ENCODE results near the gene SHE. TPM values are rescaled to one million over a fixed set of nuclear protein-coding genes. Genes with fewer than 3 reads are reported as not detected.

Gene SHE
- total and polyA plus RNA-seq, 2 of the 8 experiments (the other 6 are each of a cell fraction or from before 2014, with no cell fraction given), result 0.44 to 0.45 TPM

DNA sequence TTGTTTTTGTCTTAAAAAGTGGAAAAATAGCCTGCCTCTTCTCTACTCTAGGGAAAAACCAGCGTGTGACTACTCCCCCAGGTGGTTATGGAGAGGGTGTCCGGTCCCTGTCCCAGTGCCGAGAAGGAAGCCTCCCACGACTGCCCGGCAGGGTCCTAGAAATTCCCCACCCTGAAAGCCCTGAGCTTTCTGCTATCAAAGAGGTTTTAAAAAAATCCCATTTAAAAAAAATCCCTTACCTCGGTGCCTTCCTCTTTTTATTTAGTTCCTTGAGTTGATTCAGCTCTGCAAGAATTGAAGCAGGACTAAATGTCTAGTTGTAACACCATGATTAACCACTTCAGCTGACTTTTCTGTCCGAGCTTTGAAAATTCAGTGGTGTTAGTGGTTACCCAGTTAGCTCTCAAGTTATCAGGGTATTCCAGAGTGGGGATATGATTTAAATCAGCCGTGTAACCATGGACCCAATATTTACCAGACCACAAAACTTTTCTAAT, 35.2 kb downstream of the SHE start:
- Histone ChIP-seq H3K4me3 (ENCODE audit: extremely low read depth in 1 of 4, insufficient read depth in 2 of 4, low read depth in 3 of 4, low read length in 4 of 4) (no peak overlapping the region), H4K91ac (replicated peaks; ENCODE audit: insufficient read length, low read length) (no peak overlapping the region), H3K4me2 (ENCODE audit: insufficient read depth in 1 of 2, low read depth in 2 of 2, low read length in 2 of 2) (no peak overlapping the region), H3K18ac (ENCODE audit: extremely low read depth, low read length) (no peak overlapping the region), H2BK12ac (ENCODE audit: low read depth, low read length) (no peak overlapping the region), H3K79me2 (ENCODE audit: control insufficient read depth in 1 of 2, insufficient read depth in 2 of 2, low read length in 2 of 2) (no peaks in the 10 kb centered on the region), H3K27ac (ENCODE audit: low read depth, low read length) (no peak overlapping the region), H2AFZ (ENCODE audit: low read length) (no peak overlapping the region), H2BK120ac (replicated peaks; ENCODE audit: low read depth, low read length) (no peak overlapping the region), H3K79me1 (ENCODE audit: low read depth, low read length) (no peaks in the 10 kb centered on the region), H3K9me3 (ENCODE audit: insufficient read depth in 2 of 2, low read depth in 1 of 2, low read length in 1 of 2) (no peaks in the 10 kb centered on the region), H3K9ac (replicated peaks in 1 of 4; ENCODE audit: extremely low read depth in 1 of 4, low read depth in 3 of 4, low read length in 3 of 4) (no peak overlapping the region), H2BK15ac (ENCODE audit: low read length) (no peak overlapping the region), H2BK5ac (ENCODE audit: low read depth, low read length) (no peak overlapping the region), H4K5ac (ENCODE audit: insufficient read length, low read depth, low read length) (no peak overlapping the region), H3K56ac (replicated peaks; ENCODE audit: insufficient read length, low read depth, low read length) (no peak overlapping the region), H3K4me1 (replicated peaks in 1 of 4; ENCODE audit: control insufficient read depth in 3 of 4, insufficient read depth in 4 of 4, low read length in 3 of 4) (peaks cover 0 to 4% (median 2%) of the 10 kb centered on the region in 4 experiments; a peak in 4 of 7 replicates), H3K23ac (ENCODE audit: insufficient read length) (no peak overlapping the region), H4K20me1 (replicated peaks in 1 of 2; ENCODE audit: control insufficient read depth in 1 of 2, insufficient read depth in 2 of 2, low read length in 2 of 2) (no peaks in the 10 kb centered on the region), H3K36me3 (ENCODE audit: control insufficient read depth in 2 of 4, insufficient read depth in 4 of 4, low read length in 3 of 4) (no peaks in the 10 kb centered on the region), H2BK20ac (ENCODE audit: low read length) (no peak overlapping the region), H2AK5ac (ENCODE audit: low read depth, low read length) (no peak overlapping the region), H4K8ac (ENCODE audit: extremely low read depth, insufficient read depth, low read length) (no peak overlapping the region), H3K27me3 (replicated peaks in 1 of 4; ENCODE audit: control insufficient read depth in 3 of 4, extremely low read depth in 1 of 4, insufficient read depth in 3 of 4, low read length in 3 of 4) (no peaks in the 10 kb centered on the region), H3K23me2 (ENCODE audit: low read depth, low read length) (no peaks in the 10 kb centered on the region), H3K14ac (ENCODE audit: insufficient read length) (no peak overlapping the region), H3K4ac (replicated peaks; ENCODE audit: insufficient read length, low read depth, low read length) (no peak overlapping the region)
- no peak for DNase-seq (ENCODE audit: low read depth in 1 of 2, low spot score in 2 of 2)
- WGBS, 2 experiments (ENCODE audit: extremely low coverage in 1 of 2, insufficient coverage in 1 of 2, insufficient read length in 1 of 2, insufficient replicate concordance in 2 of 2, low coverage in 1 of 2, low lambda C conversion rate in 2 of 2, missing lambda C conversion rate in 1 of 2), result 70% methylated on average over 8 of the region's 8 CpGs; no CpG with 5 or more reads in 1 of the 2 experiments
- CTCF ChIA-PET (ENCODE audit: partially characterized antibody), result interaction anchor here (0.6 to 4.8 kb wide), 7 partner anchors 13 to 79 kb away, joined by 3 to 30 read pairs (median 4); no protein-coding TSS in a partner anchor
- FAIRE-seq, result no peak
- POLR2A ChIA-PET (ENCODE audit: partially characterized antibody), result interaction anchor here (0.6 kb wide), 1 partner anchor 535 kb away, joined by 3 read pairs; no protein-coding TSS in a partner anchor
- TF ChIP-seq GTF2F1 (IDR thresholded peaks at IDR 0.05; ENCODE audit: borderline replicate concordance, low read depth, low read length), result no peak
- TF ChIP-seq RBBP5 (IDR thresholded peaks at IDR 0.05; ENCODE audit: borderline replicate concordance, low read depth, low read length), result no peak
- peak; percentile 17 to 44; a peak in 3 of 4 replicates for TF ChIP-seq RAD21 (IDR thresholded peaks at IDR 0.05 in 1 of 2, conservative IDR thresholded peaks at IDR 0.05 in 1 of 2; ENCODE audit: low read depth in 2 of 2, low read length in 2 of 2)
- TF ChIP-seq, protein P1, sequence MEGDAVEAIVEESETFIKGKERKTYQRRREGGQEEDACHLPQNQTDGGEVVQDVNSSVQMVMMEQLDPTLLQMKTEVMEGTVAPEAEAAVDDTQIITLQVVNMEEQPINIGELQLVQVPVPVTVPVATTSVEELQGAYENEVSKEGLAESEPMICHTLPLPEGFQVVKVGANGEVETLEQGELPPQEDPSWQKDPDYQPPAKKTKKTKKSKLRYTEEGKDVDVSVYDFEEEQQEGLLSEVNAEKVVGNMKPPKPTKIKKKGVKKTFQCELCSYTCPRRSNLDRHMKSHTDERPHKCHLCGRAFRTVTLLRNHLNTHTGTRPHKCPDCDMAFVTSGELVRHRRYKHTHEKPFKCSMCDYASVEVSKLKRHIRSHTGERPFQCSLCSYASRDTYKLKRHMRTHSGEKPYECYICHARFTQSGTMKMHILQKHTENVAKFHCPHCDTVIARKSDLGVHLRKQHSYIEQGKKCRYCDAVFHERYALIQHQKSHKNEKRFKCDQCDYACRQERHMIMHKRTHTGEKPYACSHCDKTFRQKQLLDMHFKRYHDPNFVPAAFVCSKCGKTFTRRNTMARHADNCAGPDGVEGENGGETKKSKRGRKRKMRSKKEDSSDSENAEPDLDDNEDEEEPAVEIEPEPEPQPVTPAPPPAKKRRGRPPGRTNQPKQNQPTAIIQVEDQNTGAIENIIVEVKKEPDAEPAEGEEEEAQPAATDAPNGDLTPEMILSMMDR (IDR thresholded peaks at IDR 0.05; ENCODE audit: control extremely low read depth in 1 of 3, insufficient read depth in 1 of 3, low read depth in 1 of 3, low read length in 3 of 3), result peak; percentile 16 to 31 (median 24)
- TF ChIP-seq TEAD4 (IDR thresholded peaks at IDR 0.05; ENCODE audit: low read depth, low read length), result no peak

Measured in H1 (cell line).